Glutamatergic neuron (in vitro differentiated cells): Measurements from ENCODE around the gene GSN. TPM values are rescaled to one million over a fixed set of nuclear protein-coding genes. Genes with fewer than 3 reads are reported as not detected.

ENCODE experiments used
- DNase-seq: peaks from one replicate; pipeline ENCODE4 v3.0.0; 2022
- H3K27ac Mint-ChIP-seq: one replicate; pipeline ENCODE4 v1.8.0; 2020; ENCODE audit warnings: mild to moderate bottlenecking, mixed read lengths, inconsistent platforms; ENCODE audit not compliant: unreplicated experiment
- H3K27me3 Mint-ChIP-seq: one replicate; pipeline ENCODE4 v1.8.0; 2020; ENCODE audit warnings: mild to moderate bottlenecking, moderate library complexity, mixed read lengths, inconsistent platforms; ENCODE audit not compliant: unreplicated experiment
- H3K36me3 Mint-ChIP-seq: one replicate; pipeline ENCODE4 v1.8.0; 2020; ENCODE audit warnings: mild to moderate bottlenecking, mixed read lengths, inconsistent platforms; ENCODE audit not compliant: unreplicated experiment
- H3K4me1 Mint-ChIP-seq: one replicate; pipeline ENCODE4 v1.8.0; 2020; ENCODE audit warnings: mild to moderate bottlenecking, low read depth, mixed read lengths, inconsistent platforms; ENCODE audit not compliant: unreplicated experiment
- H3K4me3 Mint-ChIP-seq: one replicate; pipeline ENCODE4 v1.8.0; 2020; ENCODE audit warnings: mild to moderate bottlenecking, mixed read lengths, inconsistent platforms; ENCODE audit not compliant: unreplicated experiment
- H3K9me3 Mint-ChIP-seq: one replicate; pipeline ENCODE4 v1.8.0; 2020; ENCODE audit warnings: mild to moderate bottlenecking, moderate library complexity, mixed read lengths, inconsistent platforms; ENCODE audit not compliant: unreplicated experiment
- CTCF ChIP-seq: fragments of 200-600 bp; sonication (generic); IDR thresholded peaks from one replicate; pipeline ENCODE4 v1.5.0; 2021; ENCODE audit not compliant: partially characterized antibody, unreplicated experiment
- total RNA-seq: library from RNA; stranded (reverse); fragmentation: NEBNext Ultra II Directional; extraction: Animal tissue kit (Norgen Biotek cat#: 25700); gene quantifications from one replicate; pipeline ENCODE4 v1.2.1, GENCODE V29; 2021; ENCODE audit not compliant: unreplicated experiment

The GSN gene
- total RNA-seq, 1 donor from 2014 or later = 11.6 TPM

DNA sequence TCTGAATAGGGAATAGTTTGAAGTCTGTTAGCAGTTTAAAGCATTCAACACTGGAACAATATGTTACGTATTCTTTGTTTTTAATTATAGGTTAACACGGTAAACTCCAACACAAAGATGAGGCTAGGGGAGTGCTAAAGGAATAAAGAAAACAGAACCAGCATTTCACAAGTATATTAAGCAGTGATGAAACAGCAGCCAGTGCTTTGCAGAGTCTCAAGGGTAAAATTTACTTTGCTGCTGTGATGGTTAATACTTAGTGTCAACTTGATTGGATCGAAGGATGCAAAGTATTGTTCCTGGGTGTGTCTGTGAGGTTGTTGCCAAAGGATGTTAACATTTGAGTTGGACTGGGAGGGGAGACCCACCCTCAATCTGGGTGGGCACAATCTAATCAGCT, 30.0 kb upstream of the GSN start:
- H3K9me3 Mint-ChIP-seq = no peaks in the 10 kb centered on the region
- TF ChIP-seq CTCF = no peak
- no peak for DNase-seq
- H3K4me3 Mint-ChIP-seq = no peak overlapping the region
- H3K36me3 Mint-ChIP-seq = no peaks in the 10 kb centered on the region
- H3K27ac Mint-ChIP-seq = no peak overlapping the region
- no peaks in the 10 kb centered on the region for H3K4me1 Mint-ChIP-seq
- H3K27me3 Mint-ChIP-seq = peaks cover 2% of the 10 kb centered on the region

GRCh38 chr9:121239071-121239470, 28.9 kb upstream of the GSN start:
- DNase-seq = no peak
- H3K9me3 Mint-ChIP-seq = no peaks in the 10 kb centered on the region
- H3K36me3 Mint-ChIP-seq = peaks cover 4% of the 10 kb centered on the region
- H3K4me3 Mint-ChIP-seq = no peak overlapping the region
- no peak overlapping the region for H3K27ac Mint-ChIP-seq
- TF ChIP-seq CTCF = no peak
- peaks cover 2% of the 10 kb centered on the region for H3K27me3 Mint-ChIP-seq
- H3K4me1 Mint-ChIP-seq = no peaks in the 10 kb centered on the region

GRCh38 chr9:121239851-121240250, 28.1 kb upstream of the GSN start:
- Mint-ChIP-seq H3K4me1 (no peaks in the 10 kb centered on the region), H3K36me3 (peaks cover 4% of the 10 kb centered on the region), H3K27me3 (peaks cover 2% of the 10 kb centered on the region), H3K9me3 (no peaks in the 10 kb centered on the region), H3K27ac (no peak overlapping the region), H3K4me3 (no peak overlapping the region)
- no peak for DNase-seq
- TF ChIP-seq CTCF = no peak

- TF ChIP-seq CTCF = no peak
- no peak for DNase-seq
- peaks cover 2% of the 10 kb centered on the region for H3K27me3 Mint-ChIP-seq
- H3K4me3 Mint-ChIP-seq = no peak overlapping the region
- no peaks in the 10 kb centered on the region for H3K4me1 Mint-ChIP-seq
- H3K27ac Mint-ChIP-seq = no peak overlapping the region
- H3K36me3 Mint-ChIP-seq = peaks cover 4% of the 10 kb centered on the region
- H3K9me3 Mint-ChIP-seq = no peaks in the 10 kb centered on the region
Observed at GRCh38 chr9:121240472-121241135, 27.4 kb upstream of the GSN start.

DNA sequence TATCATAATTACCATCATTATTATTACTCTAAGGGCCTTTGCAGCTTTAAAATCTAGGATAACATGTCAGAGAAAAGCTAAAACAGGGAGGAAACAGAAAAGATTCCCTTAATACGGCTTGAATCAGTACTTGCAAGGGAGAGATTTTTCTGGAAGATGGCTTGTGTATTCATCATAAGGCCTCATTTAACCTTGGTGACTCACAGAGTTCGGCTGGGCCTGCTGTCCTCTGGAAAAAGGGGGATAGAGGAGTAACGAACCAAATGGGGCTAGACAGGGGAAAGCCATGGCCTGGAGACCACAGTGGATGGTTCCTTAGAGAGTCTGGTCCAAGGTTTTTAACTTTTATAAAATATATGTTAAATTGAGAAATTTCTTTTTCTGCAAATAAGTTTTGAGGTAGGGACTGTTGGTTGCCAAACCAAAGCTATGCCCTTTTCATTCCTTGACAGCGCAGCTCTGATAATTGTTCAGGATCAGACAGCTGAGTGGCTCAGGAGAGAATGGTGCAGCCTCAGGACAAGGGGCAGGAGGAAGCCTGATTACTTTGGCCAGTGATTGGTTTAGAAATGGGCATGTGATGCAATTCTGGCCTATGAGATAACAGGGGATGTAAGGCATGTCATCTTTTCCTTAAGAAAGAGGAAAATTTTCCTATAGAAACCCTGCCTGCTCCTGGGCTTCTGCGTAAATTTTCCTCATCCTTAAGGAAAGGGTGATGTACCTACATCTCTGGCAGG, 25.6 kb upstream of the GSN start:
- no peaks in the 10 kb centered on the region for H3K4me1 Mint-ChIP-seq
- no peaks in the 10 kb centered on the region for H3K27me3 Mint-ChIP-seq
- no peaks in the 10 kb centered on the region for H3K9me3 Mint-ChIP-seq
- no peak overlapping the region for H3K4me3 Mint-ChIP-seq
- H3K36me3 Mint-ChIP-seq = peaks cover 4% of the 10 kb centered on the region
- no peak overlapping the region for H3K27ac Mint-ChIP-seq
- TF ChIP-seq CTCF = no peak
- DNase-seq = no peak
